DMS153 treated with DMSO at 0.1 percent for 48 hours (cell line): Measurements from ENCODE around the gene PAEP.

Experiments
- DNase-seq: peaks from one replicate; lab custom pipeline; 2025; ENCODE audit not compliant: unreplicated experiment; lab: John Stamatoyannopoulos, UW

Gene PAEP

DNA sequence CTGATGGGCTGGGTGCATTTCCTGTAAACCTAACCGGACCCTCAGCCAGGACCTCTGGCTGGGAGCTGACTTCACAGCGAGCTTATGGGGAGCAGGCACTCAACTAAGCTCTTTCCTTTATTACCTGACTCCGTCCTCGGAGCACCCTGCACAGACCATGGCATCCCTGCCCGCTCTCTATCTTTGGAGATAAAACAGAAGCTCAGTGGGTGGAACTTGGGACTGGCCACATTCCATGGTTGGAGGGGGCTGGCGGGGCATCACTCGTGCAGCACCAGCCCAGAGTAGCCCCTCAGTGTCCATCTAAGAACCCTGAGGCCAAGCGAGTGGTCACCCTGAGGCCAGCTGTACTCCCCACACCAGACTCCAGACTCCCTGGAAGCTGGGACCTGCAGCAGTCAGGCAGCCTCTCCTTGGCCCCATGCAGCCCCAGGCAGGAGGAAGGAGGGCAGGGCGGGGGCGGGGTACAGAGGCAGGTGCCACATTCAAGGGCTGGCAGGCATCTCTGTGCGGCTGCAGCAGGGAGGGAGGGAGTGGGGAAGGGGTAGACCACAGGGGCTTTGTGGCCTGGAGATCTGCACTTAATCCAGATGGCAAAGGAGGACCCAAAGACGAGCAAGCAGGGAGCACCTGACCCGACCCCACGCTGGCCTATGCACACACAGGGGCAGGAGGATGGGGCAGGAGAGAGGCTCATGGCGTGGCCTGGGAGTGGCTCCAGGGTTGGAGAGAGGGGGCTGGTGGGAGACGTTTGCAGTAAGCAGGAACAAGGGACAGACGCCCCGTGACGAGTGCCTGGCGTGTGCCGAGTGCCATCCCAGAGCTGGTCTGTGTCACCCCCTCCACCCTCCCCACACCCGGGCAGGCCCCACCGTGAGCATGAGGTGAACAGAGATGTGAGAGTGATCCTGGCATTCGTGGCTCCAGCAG lies 51.7 kb downstream of the PAEP start:
- DNase-seq, result no peak

- DNase-seq, result no peak
Observed at GRCh38 chr9:135613946-135614805, 52.6 kb downstream of the PAEP start.

GRCh38 chr9:135614821-135615665 lies 53.5 kb downstream of the PAEP start:
- DNase-seq, result no peak

DNA sequence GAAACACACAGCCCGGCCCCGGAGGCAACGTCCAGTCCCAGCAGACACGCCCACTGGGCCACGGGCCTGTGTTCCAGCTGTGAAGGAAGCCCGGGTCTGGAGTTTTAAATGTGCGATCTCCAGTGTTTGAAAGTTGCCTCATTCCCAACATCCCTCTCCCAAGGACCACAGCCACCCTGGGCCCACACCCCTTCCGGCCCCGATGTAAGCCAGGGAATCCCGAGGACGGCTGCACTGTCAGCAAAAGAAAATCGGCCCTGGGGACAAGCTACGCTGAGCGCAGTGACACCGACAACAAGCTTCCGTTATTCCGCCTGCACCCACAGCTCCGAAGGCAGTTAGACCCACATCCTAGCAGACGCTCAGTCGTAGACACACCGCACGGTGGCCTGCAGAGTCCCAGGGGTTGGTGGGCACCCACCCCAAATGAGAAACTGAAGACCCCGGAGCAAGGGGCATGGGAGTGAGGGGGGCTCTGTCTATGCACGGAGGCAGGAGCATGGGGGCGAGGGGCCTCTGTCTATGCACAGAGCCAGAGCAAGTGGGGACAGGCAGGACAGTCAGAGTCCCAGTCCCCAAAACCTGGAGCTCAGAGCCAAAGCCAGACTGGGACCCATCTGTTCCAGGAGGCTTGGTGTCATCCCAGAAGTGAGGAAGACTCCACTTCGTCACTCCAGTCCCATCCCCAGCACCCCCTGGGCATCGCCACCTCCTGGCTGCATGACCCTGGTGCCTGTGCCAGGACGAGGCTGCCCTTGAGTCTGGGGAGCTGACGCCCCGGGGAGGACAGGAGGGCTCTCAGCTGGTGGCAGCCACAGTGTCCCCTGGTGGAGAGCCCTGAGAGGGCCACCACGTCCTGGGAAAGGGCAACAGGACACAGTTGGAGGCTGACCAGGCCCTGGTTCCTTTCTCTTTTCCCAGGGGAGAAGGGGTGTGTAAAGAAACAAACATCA lies 54.4 kb downstream of the PAEP start:
- DNase-seq, result no peak
